ENCODE measurements around the gene MRAS. TPM values are rescaled to one million over a fixed set of nuclear protein-coding genes. Genes with fewer than 3 reads are reported as not detected.
"Not testable (repeated sequence)": the region's sequence is repeated elsewhere in the genome, so short reads cannot be mapped to it uniquely, and the experiment has no call there.

Gene MRAS
- total RNA-seq, 1 donor from 2014 or later, result 5.9 TPM

DNA sequence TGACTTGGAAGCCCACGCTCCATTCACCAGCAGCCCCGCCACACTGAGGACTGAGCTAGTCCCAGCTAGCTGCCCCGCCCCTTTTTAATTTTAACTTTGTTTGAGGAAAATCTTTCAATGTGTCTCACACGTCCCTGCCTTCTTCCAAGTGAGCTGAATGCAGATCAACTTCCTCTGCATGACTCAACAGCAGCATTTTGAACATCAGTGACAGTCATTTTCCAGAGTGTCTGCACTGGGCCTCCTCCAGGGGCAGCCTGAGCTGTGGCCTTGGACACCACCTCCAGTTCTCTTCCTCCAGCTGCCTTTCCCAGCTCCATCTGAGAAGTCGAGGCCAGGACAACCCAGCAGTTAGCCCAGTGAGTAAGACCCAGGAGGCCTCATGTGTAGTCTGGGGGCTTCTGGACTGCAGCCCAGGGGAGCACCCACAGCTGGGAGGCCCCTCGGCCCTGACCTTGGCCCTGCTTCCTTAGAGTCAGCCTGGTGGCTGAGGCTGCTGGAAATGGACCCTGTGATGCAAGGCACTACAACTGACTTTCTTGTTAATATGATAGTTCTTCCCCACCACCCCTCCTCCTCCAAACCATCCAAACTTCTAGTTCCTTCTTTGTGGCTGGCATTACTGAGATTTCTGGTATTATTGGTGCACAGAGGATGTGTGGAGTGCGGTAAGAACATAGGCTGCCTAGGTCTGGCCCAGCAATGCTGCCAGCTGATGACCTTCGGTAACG, 64.6 kb downstream of the MRAS start:
- Mint-ChIP-seq H3K27me3 (ENCODE audit: unreplicated experiment) (peaks cover 1% of the 10 kb centered on the region), H3K4me3 (ENCODE audit: unreplicated experiment) (no peak overlapping the region), H3K36me3 (ENCODE audit: low read depth, unreplicated experiment) (no peaks in the 10 kb centered on the region), H3K9me3 (ENCODE audit: unreplicated experiment) (no peaks in the 10 kb centered on the region), H3K27ac (ENCODE audit: unreplicated experiment) (no peak overlapping the region), H3K4me1 (ENCODE audit: unreplicated experiment) (no peaks in the 10 kb centered on the region)
- TF ChIP-seq, protein P1, sequence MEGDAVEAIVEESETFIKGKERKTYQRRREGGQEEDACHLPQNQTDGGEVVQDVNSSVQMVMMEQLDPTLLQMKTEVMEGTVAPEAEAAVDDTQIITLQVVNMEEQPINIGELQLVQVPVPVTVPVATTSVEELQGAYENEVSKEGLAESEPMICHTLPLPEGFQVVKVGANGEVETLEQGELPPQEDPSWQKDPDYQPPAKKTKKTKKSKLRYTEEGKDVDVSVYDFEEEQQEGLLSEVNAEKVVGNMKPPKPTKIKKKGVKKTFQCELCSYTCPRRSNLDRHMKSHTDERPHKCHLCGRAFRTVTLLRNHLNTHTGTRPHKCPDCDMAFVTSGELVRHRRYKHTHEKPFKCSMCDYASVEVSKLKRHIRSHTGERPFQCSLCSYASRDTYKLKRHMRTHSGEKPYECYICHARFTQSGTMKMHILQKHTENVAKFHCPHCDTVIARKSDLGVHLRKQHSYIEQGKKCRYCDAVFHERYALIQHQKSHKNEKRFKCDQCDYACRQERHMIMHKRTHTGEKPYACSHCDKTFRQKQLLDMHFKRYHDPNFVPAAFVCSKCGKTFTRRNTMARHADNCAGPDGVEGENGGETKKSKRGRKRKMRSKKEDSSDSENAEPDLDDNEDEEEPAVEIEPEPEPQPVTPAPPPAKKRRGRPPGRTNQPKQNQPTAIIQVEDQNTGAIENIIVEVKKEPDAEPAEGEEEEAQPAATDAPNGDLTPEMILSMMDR (IDR thresholded peaks at IDR 0.05; ENCODE audit: unreplicated experiment), result no peak
- DNase-seq (ENCODE audit: low spot score), result no peak

DNA sequence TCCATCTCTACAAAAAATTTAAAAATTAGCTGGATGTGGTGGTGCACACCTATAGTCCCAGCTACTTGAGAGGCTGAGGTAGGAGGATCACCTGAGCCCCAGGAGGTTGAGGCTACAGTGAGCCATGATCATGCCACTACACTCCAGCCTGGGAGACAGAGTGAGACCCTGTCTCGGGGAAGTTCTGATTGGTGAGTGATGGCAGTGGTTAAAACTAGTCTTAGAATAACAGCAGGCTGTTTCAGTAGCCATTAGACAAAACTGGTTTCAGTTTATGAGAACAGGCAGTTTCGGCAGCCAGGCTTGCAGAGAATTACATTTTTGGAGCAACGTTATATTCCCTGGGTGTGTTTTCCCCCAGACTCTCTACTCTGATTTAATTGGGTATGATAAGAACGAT, 67.9 kb downstream of the MRAS start:
- H3K36me3 Mint-ChIP-seq (ENCODE audit: low read depth, unreplicated experiment); DNase-seq (ENCODE audit: low spot score); H3K27me3 Mint-ChIP-seq (ENCODE audit: unreplicated experiment); H3K4me3 Mint-ChIP-seq (ENCODE audit: unreplicated experiment); H3K9me3 Mint-ChIP-seq (ENCODE audit: unreplicated experiment); H3K4me1 Mint-ChIP-seq (ENCODE audit: unreplicated experiment); H3K27ac Mint-ChIP-seq (ENCODE audit: unreplicated experiment): not testable (repeated sequence)

- H3K9me3 Mint-ChIP-seq (ENCODE audit: unreplicated experiment), result no peaks in the 10 kb centered on the region
- no peaks in the 10 kb centered on the region for H3K27me3 Mint-ChIP-seq (ENCODE audit: unreplicated experiment)
- no peak overlapping the region for H3K27ac Mint-ChIP-seq (ENCODE audit: unreplicated experiment)
- no peaks in the 10 kb centered on the region for H3K36me3 Mint-ChIP-seq (ENCODE audit: low read depth, unreplicated experiment)
- H3K4me3 Mint-ChIP-seq (ENCODE audit: unreplicated experiment), result no peak overlapping the region
- peak; percentile 82 for DNase-seq (ENCODE audit: low spot score)
- H3K4me1 Mint-ChIP-seq (ENCODE audit: unreplicated experiment), result no peaks in the 10 kb centered on the region
- TF ChIP-seq, protein P1 (IDR thresholded peaks at IDR 0.05; ENCODE audit: unreplicated experiment), result peak; percentile 84
Measured at GRCh38 chr3:138417559-138417982, 69.2 kb downstream of the MRAS start.

GRCh38 chr3:138418601-138419206, 70.3 kb downstream of the MRAS start:
- no peak overlapping the region for H3K4me3 Mint-ChIP-seq (ENCODE audit: unreplicated experiment)
- H3K4me1 Mint-ChIP-seq (ENCODE audit: unreplicated experiment), result no peaks in the 10 kb centered on the region
- H3K27me3 Mint-ChIP-seq (ENCODE audit: unreplicated experiment), result no peaks in the 10 kb centered on the region
- no peak overlapping the region for H3K27ac Mint-ChIP-seq (ENCODE audit: unreplicated experiment)
- TF ChIP-seq, protein P1 (IDR thresholded peaks at IDR 0.05; ENCODE audit: unreplicated experiment), result no peak
- no peaks in the 10 kb centered on the region for H3K9me3 Mint-ChIP-seq (ENCODE audit: unreplicated experiment)
- DNase-seq (ENCODE audit: low spot score), result no peak
- H3K36me3 Mint-ChIP-seq (ENCODE audit: low read depth, unreplicated experiment), result no peaks in the 10 kb centered on the region

DNA sequence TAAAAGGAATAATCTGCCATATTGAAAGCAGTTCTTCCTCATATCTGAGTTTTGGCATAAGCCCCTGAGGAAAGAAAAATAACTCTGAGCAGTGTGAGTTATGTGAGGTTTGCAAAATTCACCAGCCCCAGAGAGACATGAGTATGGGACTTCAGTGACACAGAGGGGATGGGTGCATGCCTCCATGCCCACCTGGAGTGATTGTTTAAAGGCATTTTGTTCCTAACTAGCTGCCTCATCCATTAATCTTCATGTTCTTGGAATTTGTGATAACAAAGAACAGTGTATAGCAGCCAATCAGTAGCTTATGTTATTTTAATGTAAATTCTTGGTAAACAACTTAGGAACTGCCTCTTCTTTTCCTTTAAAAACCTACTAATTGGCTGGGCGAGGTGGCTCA, 74.9 kb downstream of the MRAS start:
- H3K4me3 Mint-ChIP-seq (ENCODE audit: unreplicated experiment), result no peak overlapping the region
- no peaks in the 10 kb centered on the region for H3K4me1 Mint-ChIP-seq (ENCODE audit: unreplicated experiment)
- DNase-seq (ENCODE audit: low spot score), result no peak
- no peaks in the 10 kb centered on the region for H3K36me3 Mint-ChIP-seq (ENCODE audit: low read depth, unreplicated experiment)
- H3K9me3 Mint-ChIP-seq (ENCODE audit: unreplicated experiment), result no peaks in the 10 kb centered on the region
- TF ChIP-seq, protein P1 (IDR thresholded peaks at IDR 0.05; ENCODE audit: unreplicated experiment), result no peak
- no peaks in the 10 kb centered on the region for H3K27me3 Mint-ChIP-seq (ENCODE audit: unreplicated experiment)
- H3K27ac Mint-ChIP-seq (ENCODE audit: unreplicated experiment), result no peak overlapping the region

Data from endothelial cell (in vitro differentiated cells).